ENCODE measurements around the gene GDPD4.

- TF ChIP-seq POLR2A (IDR thresholded peaks at IDR 0.05) (no peak), CTCF (IDR thresholded peaks at IDR 0.05 in 4 of 5, conservative IDR thresholded peaks at IDR 0.05 in 1 of 5) (no peak)
Measured at GRCh38 chr11:77173494-77173893, 128.0 kb downstream of the GDPD4 start.
